Measurements from ENCODE around the gene ESR2.

DNA sequence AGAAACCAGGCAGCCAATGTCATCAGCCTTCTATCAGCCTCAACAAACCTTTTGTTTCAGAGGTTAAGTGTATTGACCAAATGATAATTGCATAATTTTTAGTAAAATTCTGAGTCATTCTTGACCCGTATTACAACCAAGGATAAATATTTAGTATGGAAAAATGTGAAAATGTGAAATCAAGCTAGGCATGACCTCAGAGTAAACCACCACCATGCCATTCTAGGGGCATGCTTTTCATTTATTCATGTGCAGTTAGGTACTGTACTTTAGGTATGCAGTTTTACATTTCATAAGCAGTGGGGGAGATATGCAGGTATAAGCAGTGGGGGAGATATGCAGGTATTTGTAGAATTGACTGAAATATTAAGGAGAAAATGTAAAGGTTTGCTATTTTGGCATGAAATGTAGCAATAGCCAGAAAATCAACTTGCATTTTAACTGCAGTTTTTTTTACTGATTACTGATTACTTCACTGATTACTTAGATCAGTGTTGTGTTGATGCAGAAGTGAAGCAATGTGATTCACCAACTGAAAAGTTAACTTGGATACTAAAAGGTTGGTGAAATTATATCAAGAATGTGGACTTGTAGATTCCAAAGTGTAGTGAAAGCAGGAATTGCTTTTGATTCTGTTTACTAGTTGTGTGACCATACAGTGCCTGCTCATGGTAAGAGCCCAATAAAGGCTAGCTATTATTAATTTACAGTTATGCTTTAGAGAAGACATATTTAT lies 184.2 kb downstream of the ESR2 start:
- TF ChIP-seq, protein P1, sequence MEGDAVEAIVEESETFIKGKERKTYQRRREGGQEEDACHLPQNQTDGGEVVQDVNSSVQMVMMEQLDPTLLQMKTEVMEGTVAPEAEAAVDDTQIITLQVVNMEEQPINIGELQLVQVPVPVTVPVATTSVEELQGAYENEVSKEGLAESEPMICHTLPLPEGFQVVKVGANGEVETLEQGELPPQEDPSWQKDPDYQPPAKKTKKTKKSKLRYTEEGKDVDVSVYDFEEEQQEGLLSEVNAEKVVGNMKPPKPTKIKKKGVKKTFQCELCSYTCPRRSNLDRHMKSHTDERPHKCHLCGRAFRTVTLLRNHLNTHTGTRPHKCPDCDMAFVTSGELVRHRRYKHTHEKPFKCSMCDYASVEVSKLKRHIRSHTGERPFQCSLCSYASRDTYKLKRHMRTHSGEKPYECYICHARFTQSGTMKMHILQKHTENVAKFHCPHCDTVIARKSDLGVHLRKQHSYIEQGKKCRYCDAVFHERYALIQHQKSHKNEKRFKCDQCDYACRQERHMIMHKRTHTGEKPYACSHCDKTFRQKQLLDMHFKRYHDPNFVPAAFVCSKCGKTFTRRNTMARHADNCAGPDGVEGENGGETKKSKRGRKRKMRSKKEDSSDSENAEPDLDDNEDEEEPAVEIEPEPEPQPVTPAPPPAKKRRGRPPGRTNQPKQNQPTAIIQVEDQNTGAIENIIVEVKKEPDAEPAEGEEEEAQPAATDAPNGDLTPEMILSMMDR (IDR thresholded peaks at IDR 0.05; ENCODE audit: extremely low read depth in 1 of 2, insufficient read depth in 1 of 2, low read depth in 1 of 2, low read length in 2 of 2) = no peak
- TF ChIP-seq MYC (IDR thresholded peaks at IDR 0.05; ENCODE audit: low read depth, low read length) (no peak), POLR2AphosphoS5 (IDR thresholded peaks at IDR 0.05; ENCODE audit: insufficient read depth, low read depth, low read length) (no peak), JUN (IDR thresholded peaks at IDR 0.05; ENCODE audit: borderline replicate concordance, insufficient read depth, insufficient read length, low read depth) (no peak), POLR2A (IDR thresholded peaks at IDR 0.05; ENCODE audit: low read depth, low read length) (no peak), GATA2 (IDR thresholded peaks at IDR 0.05; ENCODE audit: insufficient read depth, insufficient read length, low read depth, low read length) (no peak), EZH2 (IDR thresholded peaks at IDR 0.05; ENCODE audit: borderline replicate concordance, low read depth, low read length, severe bottlenecking) (no peak), FOS (IDR thresholded peaks at IDR 0.05; ENCODE audit: borderline replicate concordance, insufficient read depth, low read length) (no peak)
